Gastroesophageal sphincter (tissue), 4 donors: Measurements from ENCODE around the gene TTC3. TPM values are rescaled to one million over a fixed set of nuclear protein-coding genes. Genes with fewer than 3 reads are reported as not detected.

Experiments used
- ATAC-seq: fragments of 150-250 bp; one replicate; pipeline ENCODE4 v1.9.1; 2016; ENCODE audit warnings: mild to moderate bottlenecking, moderate library complexity
- H3K27ac ChIP-seq, 4 donors: fragments of 200-600 bp; sonication (generic) in 3 of 4; 1 replicate in 3 of 4; 2 replicates in 1 of 4; pipeline ENCODE4 v1.5.1; 2016 to 2019
- H3K27me3 ChIP-seq: fragments of 200-600 bp; sonication (generic); one replicate; pipeline ENCODE4 v1.5.1; 2019
- H3K36me3 ChIP-seq, 2 donors: fragments of 200-600 bp; sonication (generic); one replicate each; pipeline ENCODE4 v1.5.1; 2019; ENCODE audit warnings: control low read depth in 1 of 2
- H3K4me1 ChIP-seq, 3 donors: fragments of 200-600 bp; sonication (generic); 1 replicate in 2 of 3; 2 replicates in 1 of 3; pipeline ENCODE4 v1.5.1; 2016 to 2019; ENCODE audit warnings: control low read depth in 2 of 3
- H3K4me3 ChIP-seq, 2 donors: fragments of 200-600 bp; sonication (generic); one replicate each; pipeline ENCODE4 v1.5.1; 2019; ENCODE audit warnings: mild to moderate bottlenecking in 1 of 2, moderate library complexity in 1 of 2
- H3K9me3 ChIP-seq, 3 donors: fragments of 200-600 bp; sonication (generic); one replicate each; pipeline ENCODE4 v1.5.1; 2017 to 2019; ENCODE audit warnings: control low read depth in 2 of 3
- CTCF ChIP-seq, 4 experiments: fragments of 200-600 bp in 2 of 4; fragments of 450-650 bp in 2 of 4; sonication (generic) in 1 of 4; IDR thresholded peaks; one replicate each; pipeline ENCODE4 v1.5.1; 2017 to 2019; ENCODE audit warnings: antibody characterized with exemption in 4 of 4, mild to moderate bottlenecking in 2 of 4, moderate library complexity in 2 of 4
- EP300 ChIP-seq: sonication (generic); formaldehyde crosslinking; IDR thresholded peaks from one replicate; pipeline ENCODE4 v1.6.1; 2017; ENCODE audit warnings: antibody characterized with exemption, mild to moderate bottlenecking
- POLR2A ChIP-seq, 2 donors: fragments of 450-650 bp; IDR thresholded peaks; one replicate each; pipeline ENCODE4 v1.6.1; 2017; ENCODE audit warnings: antibody characterized with exemption in 2 of 2, mild to moderate bottlenecking in 2 of 2, moderate library complexity in 1 of 2
- POLR2AphosphoS5 ChIP-seq: sonication (generic); formaldehyde crosslinking; IDR thresholded peaks from one replicate; pipeline ENCODE4 v1.6.1; 2017; ENCODE audit warnings: antibody characterized with exemption
- WGBS, 2 donors: methylation state at CpG; one replicate each; pipeline ENCODE4 v1.1.5; 2018; ENCODE audit warnings: low coverage in 1 of 2; 5-methylcytosine and 5-hydroxymethylcytosine counted together
- total RNA-seq, 4 donors: library from RNA; depleted of rRNA; stranded (reverse); fragments of >200 nt; gene quantifications; one replicate each; pipeline ENCODE4 v1.1.0, GENCODE V29; 2016

The TTC3 gene
- total RNA-seq, 4 donors from 2014 or later = 85.1 to 157 (median 127) TPM

GRCh38 chr21:37088186-37088735, 15.2 kb downstream of the TTC3 start:
- Histone ChIP-seq H3K4me1 (peaks cover 0 to 12% (median 3%) of the 10 kb centered on the region in 3 donors), H3K4me3 (no peak overlapping the region), H3K9me3 (no peaks in the 10 kb centered on the region), H3K27me3 (no peaks in the 10 kb centered on the region), H3K36me3 (peaks cover 0 to 8% of the 10 kb centered on the region in 2 donors), H3K27ac (no peak overlapping the region)
- ATAC-seq = no peak
- 70% methylated on average over 5 of the region's 5 CpGs for WGBS, 2 donors
- TF ChIP-seq CTCF (IDR thresholded peaks at IDR 0.05) (no peak), POLR2A (IDR thresholded peaks at IDR 0.05) (no peak)

- no peaks in the 10 kb centered on the region for H3K27me3 ChIP-seq
- H3K27ac ChIP-seq = no peak overlapping the region
- H3K36me3 ChIP-seq = peaks cover 0 to 44% of the 10 kb centered on the region in 2 donors
- H3K9me3 ChIP-seq = no peaks in the 10 kb centered on the region
- H3K4me1 ChIP-seq = no peaks in the 10 kb centered on the region
- ATAC-seq = no peak
- no peak overlapping the region for H3K4me3 ChIP-seq
- TF ChIP-seq POLR2A (IDR thresholded peaks at IDR 0.05) (no peak), EP300 (no peak)
Measured at GRCh38 chr21:37093977-37094376, 20.9 kb downstream of the TTC3 start.

- TF ChIP-seq POLR2A (IDR thresholded peaks at IDR 0.05) (no peak), POLR2AphosphoS5 (no peak), EP300 (no peak), CTCF (IDR thresholded peaks at IDR 0.05) (no peak)
- ATAC-seq = no peak
- Histone ChIP-seq H3K4me1 (no peaks in the 10 kb centered on the region), H3K36me3 (peaks cover 0 to 55% of the 10 kb centered on the region in 2 donors), H3K27ac (no peak overlapping the region), H3K4me3 (no peak overlapping the region), H3K9me3 (no peaks in the 10 kb centered on the region), H3K27me3 (no peaks in the 10 kb centered on the region)
- WGBS, 2 donors = 86 to 89% methylated on average over 3 to 4 of the region's 4 CpGs
Measured at GRCh38 chr21:37095821-37096220, 22.8 kb downstream of the TTC3 start.

GRCh38 chr21:37098751-37099150, 25.7 kb downstream of the TTC3 start:
- H3K9me3 ChIP-seq = no peaks in the 10 kb centered on the region
- TF ChIP-seq CTCF (IDR thresholded peaks at IDR 0.05) = no peak
- no peak for TF ChIP-seq POLR2AphosphoS5
- TF ChIP-seq EP300 = no peak
- no peak for TF ChIP-seq POLR2A (IDR thresholded peaks at IDR 0.05)
- peaks cover 0 to 47% of the 10 kb centered on the region in 2 donors for H3K36me3 ChIP-seq
- H3K27ac ChIP-seq = no peak overlapping the region
- H3K4me3 ChIP-seq = no peak overlapping the region
- no peaks in the 10 kb centered on the region for H3K27me3 ChIP-seq
- WGBS, 2 donors = 78 to 86% methylated on average over 1 to 2 of the region's 2 CpGs
- H3K4me1 ChIP-seq = no peaks in the 10 kb centered on the region
- ATAC-seq = no peak

- Histone ChIP-seq H3K36me3 (peaks cover 0 to 47% of the 10 kb centered on the region in 2 donors), H3K4me3 (no peak overlapping the region), H3K9me3 (no peaks in the 10 kb centered on the region), H3K27ac (no peak overlapping the region), H3K27me3 (no peaks in the 10 kb centered on the region), H3K4me1 (no peaks in the 10 kb centered on the region)
- 93 to 95% methylated on average over 3 to 6 of the region's 6 CpGs for WGBS, 2 donors
- TF ChIP-seq CTCF (IDR thresholded peaks at IDR 0.05) = no peak
- no peak for TF ChIP-seq EP300
- TF ChIP-seq POLR2AphosphoS5 = no peak
- TF ChIP-seq POLR2A (IDR thresholded peaks at IDR 0.05) = no peak
- ATAC-seq = no peak
Measured at GRCh38 chr21:37100316-37100715, 27.3 kb downstream of the TTC3 start.
